ENCODE measurements around the gene MAPKAPK5.

Gene MAPKAPK5

Small RNA genes within 50 kb of the gene (small RNA-seq; reads per million reads assigned to genes)
- 0 to 0.04 reads per million in 2 experiments for gene MIR6761

Data from SK-N-DZ (cell line).